ENCODE results near the gene LRCH1. TPM values are rescaled to one million over a fixed set of nuclear protein-coding genes. Genes with fewer than 3 reads are reported as not detected.

LRCH1 gene
- total RNA-seq, 1 experiment from 2014 or later, result 16.5 TPM

- no peak for TF ChIP-seq CTCF (IDR thresholded peaks at IDR 0.05; ENCODE audit: unreplicated experiment)
- Mint-ChIP-seq H3K27me3 (ENCODE audit: insufficient read depth, unreplicated experiment) (no peaks in the 10 kb centered on the region), H3K4me1 (ENCODE audit: insufficient read depth, unreplicated experiment) (peaks cover 1% of the 10 kb centered on the region), H3K36me3 (ENCODE audit: insufficient read depth, unreplicated experiment) (no peaks in the 10 kb centered on the region), H3K4me3 (ENCODE audit: unreplicated experiment) (no peak overlapping the region), H3K27ac (ENCODE audit: low read depth, unreplicated experiment) (no peak overlapping the region), H3K9me3 (ENCODE audit: unreplicated experiment) (no peaks in the 10 kb centered on the region)
- intact Hi-C loops (cut with micrococcal nuclease), result no loop called here
- no peak for DNase-seq (ENCODE audit: unreplicated experiment)
- BruUV-seq (replicated peaks), result no TSS peak
- ChIA-PET POLR2A (interaction anchor here (0.7 to 1.0 kb wide), 2 partner anchors 14 to 68 kb away, joined by 3 read pairs; no protein-coding TSS in a partner anchor), CTCF (interaction anchor here (1.3 to 1.6 kb wide), 2 partner anchors 9 to 11 kb away, joined by 4 to 6 read pairs; partner anchors contain the start of gene LRCH1)
Measured at GRCh38 chr13:46561691-46562090, 8.7 kb downstream of the LRCH1 start.

- H3K9me3 Mint-ChIP-seq (ENCODE audit: unreplicated experiment), result no peaks in the 10 kb centered on the region
- no TSS peak for BruUV-seq (replicated peaks)
- no peak overlapping the region for H3K27ac Mint-ChIP-seq (ENCODE audit: low read depth, unreplicated experiment)
- intact Hi-C loops (cut with micrococcal nuclease), result no loop called here
- POLR2A ChIA-PET, result interaction anchor here (0.7 kb wide), 1 partner anchor 68 kb away, joined by 3 read pairs; no protein-coding TSS in a partner anchor
- no peak for TF ChIP-seq CTCF (IDR thresholded peaks at IDR 0.05; ENCODE audit: unreplicated experiment)
- no peaks in the 10 kb centered on the region for H3K4me1 Mint-ChIP-seq (ENCODE audit: insufficient read depth, unreplicated experiment)
- no peak for DNase-seq (ENCODE audit: unreplicated experiment)
- no peaks in the 10 kb centered on the region for H3K36me3 Mint-ChIP-seq (ENCODE audit: insufficient read depth, unreplicated experiment)
- H3K27me3 Mint-ChIP-seq (ENCODE audit: insufficient read depth, unreplicated experiment), result no peaks in the 10 kb centered on the region
- CTCF ChIA-PET, result interaction anchor here (1.2 to 1.3 kb wide), 2 partner anchors 10 to 13 kb away, joined by 4 read pairs; partner anchors contain the start of gene LRCH1
- no peak overlapping the region for H3K4me3 Mint-ChIP-seq (ENCODE audit: unreplicated experiment)
Measured at GRCh38 chr13:46562152-46562551, 9.2 kb downstream of the LRCH1 start.

GRCh38 chr13:46562581-46562980, 9.6 kb downstream of the LRCH1 start:
- intact Hi-C loops (cut with micrococcal nuclease), result no loop called here
- ChIA-PET CTCF (interaction anchor here (1.0 to 1.2 kb wide), 3 partner anchors 9 to 13 kb away, joined by 3 to 5 read pairs (median 4); no protein-coding TSS in a partner anchor), POLR2A (interaction anchor here (0.7 kb wide), 1 partner anchor 67 kb away, joined by 3 read pairs; no protein-coding TSS in a partner anchor)
- DNase-seq (ENCODE audit: unreplicated experiment), result no peak
- H3K27ac Mint-ChIP-seq (ENCODE audit: low read depth, unreplicated experiment), result no peak overlapping the region
- no peak for TF ChIP-seq CTCF (IDR thresholded peaks at IDR 0.05; ENCODE audit: unreplicated experiment)
- H3K27me3 Mint-ChIP-seq (ENCODE audit: insufficient read depth, unreplicated experiment), result no peaks in the 10 kb centered on the region
- H3K36me3 Mint-ChIP-seq (ENCODE audit: insufficient read depth, unreplicated experiment), result no peaks in the 10 kb centered on the region
- H3K4me3 Mint-ChIP-seq (ENCODE audit: unreplicated experiment), result no peak overlapping the region
- H3K4me1 Mint-ChIP-seq (ENCODE audit: insufficient read depth, unreplicated experiment), result no peaks in the 10 kb centered on the region
- BruUV-seq (replicated peaks), result no TSS peak
- no peaks in the 10 kb centered on the region for H3K9me3 Mint-ChIP-seq (ENCODE audit: unreplicated experiment)

- Mint-ChIP-seq H3K27ac (ENCODE audit: low read depth, unreplicated experiment) (no peak overlapping the region), H3K4me3 (ENCODE audit: unreplicated experiment) (no peak overlapping the region), H3K9me3 (ENCODE audit: unreplicated experiment) (no peaks in the 10 kb centered on the region), H3K27me3 (ENCODE audit: insufficient read depth, unreplicated experiment) (no peaks in the 10 kb centered on the region), H3K4me1 (ENCODE audit: insufficient read depth, unreplicated experiment) (peaks cover 1% of the 10 kb centered on the region), H3K36me3 (ENCODE audit: insufficient read depth, unreplicated experiment) (no peaks in the 10 kb centered on the region)
- DNase-seq (ENCODE audit: unreplicated experiment), result no peak
- BruUV-seq (replicated peaks), result no TSS peak
- ChIA-PET CTCF (interaction anchor here (0.7 to 2.0 kb wide), 2 partner anchors 10 to 236 kb away, joined by 3 to 9 read pairs; no protein-coding TSS in a partner anchor), POLR2A (interaction anchor here (0.9 to 1.9 kb wide), 5 partner anchors 9 to 34 kb away, joined by 3 to 6 read pairs (median 4); no protein-coding TSS in a partner anchor)
- no peak for TF ChIP-seq CTCF (IDR thresholded peaks at IDR 0.05; ENCODE audit: unreplicated experiment)
- intact Hi-C loops (cut with micrococcal nuclease), result no loop called here
Measured at GRCh38 chr13:46565808-46566750, 13.1 kb downstream of the LRCH1 start.
